Spleen (tissue), 7 donors: ENCODE measurements around the gene OSGIN1.

Experiments
- CTCF ChIP-seq, 11 experiments: fragments of 200-600 bp in 7 of 11; fragments of 450-650 bp in 4 of 11; sonication (generic) in 4 of 11; IDR thresholded peaks in 8 of 11; conservative IDR thresholded peaks in 3 of 11; 1 replicate in 7 of 11; 2 replicates in 4 of 11; pipeline versions ENCODE4 v1.4.0 to v1.8.0; 2016 to 2021; ENCODE audit warnings: antibody characterized with exemption in 11 of 11, inconsistent platforms in 4 of 11, mild to moderate bottlenecking in 1 of 11
- POLR2A ChIP-seq, 3 donors: fragments of 450-650 bp; IDR thresholded peaks; one replicate each; pipeline ENCODE4 v1.5.1; 2017; ENCODE audit warnings: antibody characterized with exemption in 3 of 3, mild to moderate bottlenecking in 1 of 3
- donor health status: DM: no; HTN: no; CAD: no; lungs with moderate emphysema.
- donor health status: DM: no; HTN: no; CAD: no.
- donor health status: DM: no; HTN: no; CAD: no.

- TF ChIP-seq CTCF (IDR thresholded peaks at IDR 0.05 in 8 of 11, conservative IDR thresholded peaks at IDR 0.05 in 3 of 11) (peak in 1 of 11 experiments; percentile 9), POLR2A (IDR thresholded peaks at IDR 0.05) (no peak)
Measured at GRCh38 chr16:83954577-83955016, 1.6 kb downstream of the OSGIN1 start.
